Measurements from ENCODE around the gene ENTPD8.
"Not testable (repeated sequence)": the region's sequence is repeated elsewhere in the genome, so short reads cannot be mapped to it uniquely, and the experiment has no call there.

The ENTPD8 gene

DNA sequence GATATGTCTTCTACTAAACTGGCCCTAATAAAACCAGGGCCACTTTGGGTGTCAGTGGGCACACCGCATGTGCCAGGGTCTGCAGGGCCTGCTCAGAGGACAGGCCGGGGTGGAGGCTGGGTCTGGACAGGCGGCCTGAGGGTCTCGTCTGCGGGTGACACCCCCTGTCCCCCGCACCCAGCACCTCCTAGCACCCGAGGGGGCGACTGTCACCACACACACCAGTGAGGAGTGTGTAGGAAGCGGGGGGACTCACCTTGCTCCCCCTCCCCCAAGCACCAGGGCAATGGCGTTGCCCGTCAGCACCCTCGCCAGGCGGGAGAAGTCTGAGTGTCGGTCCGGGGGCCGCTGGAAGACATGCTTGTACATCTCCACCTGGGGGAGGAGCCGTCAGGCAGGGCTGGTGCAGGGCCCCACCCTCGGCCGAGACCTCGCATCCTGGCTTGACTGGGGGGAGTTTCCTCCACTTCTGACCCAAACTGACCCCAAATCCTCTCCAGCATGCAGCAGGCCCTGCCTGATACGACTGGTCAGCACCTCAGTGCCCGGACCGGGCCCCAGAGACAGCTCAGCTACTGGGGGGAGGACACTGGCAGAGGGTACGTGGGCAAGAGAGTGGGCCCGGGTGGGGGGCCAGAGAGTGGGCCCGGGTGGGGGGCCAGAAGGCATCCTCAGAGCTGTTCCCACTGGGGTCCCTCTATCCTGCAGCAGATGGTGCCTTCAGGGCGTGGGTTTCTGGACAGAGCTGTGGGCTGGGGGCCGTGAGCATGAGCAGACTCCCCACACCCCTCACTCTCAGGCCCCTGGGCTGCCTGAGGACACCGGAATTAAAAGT, 36.8 kb upstream of the ENTPD8 start:
- DNase-seq (ENCODE audit: low read depth in 2 of 3, low spot score in 2 of 3), result no peak

DNA sequence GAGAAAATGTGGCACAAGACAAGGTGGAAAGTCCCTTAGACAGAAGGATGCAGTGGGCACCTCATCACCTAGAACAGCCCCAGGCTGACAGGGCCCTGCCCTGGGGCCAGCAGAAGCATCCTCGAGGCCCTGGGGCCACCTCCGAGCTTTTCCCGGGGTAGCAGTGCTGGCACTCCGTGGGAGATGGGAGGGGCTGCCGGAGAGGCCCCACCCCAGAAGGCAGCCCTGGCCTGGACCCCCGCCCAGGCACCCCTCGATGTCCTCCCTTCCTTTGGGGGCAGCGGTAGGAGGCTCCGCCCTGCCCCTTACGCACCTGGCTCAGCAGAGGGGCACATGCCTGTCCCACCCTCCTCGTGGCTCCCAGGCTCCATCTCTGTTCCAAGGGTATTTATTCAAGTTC, 35.7 kb upstream of the ENTPD8 start:
- DNase-seq (ENCODE audit: low read depth in 2 of 3, low spot score in 2 of 3), result no peak

DNA sequence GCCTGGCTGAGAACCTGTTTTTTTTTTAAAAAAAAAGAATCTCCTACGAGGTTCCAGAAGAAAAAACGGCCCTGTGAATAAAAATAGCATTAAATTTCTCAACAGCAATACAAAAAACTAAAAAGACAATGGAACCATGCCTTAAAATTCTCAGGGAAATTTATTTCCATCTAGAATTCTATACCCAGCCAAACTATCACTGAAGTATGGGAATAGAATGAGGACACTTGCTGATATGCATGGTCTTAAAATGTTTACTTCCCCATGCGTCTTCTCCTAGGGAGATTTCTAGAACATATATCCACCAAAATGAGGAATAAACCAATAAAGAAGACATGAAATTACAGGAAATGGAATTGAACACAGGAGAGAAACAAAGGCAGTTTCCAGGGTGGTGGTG, 34.5 kb upstream of the ENTPD8 start:
- no peak for DNase-seq (ENCODE audit: low read depth in 2 of 3, low spot score in 2 of 3)

DNA sequence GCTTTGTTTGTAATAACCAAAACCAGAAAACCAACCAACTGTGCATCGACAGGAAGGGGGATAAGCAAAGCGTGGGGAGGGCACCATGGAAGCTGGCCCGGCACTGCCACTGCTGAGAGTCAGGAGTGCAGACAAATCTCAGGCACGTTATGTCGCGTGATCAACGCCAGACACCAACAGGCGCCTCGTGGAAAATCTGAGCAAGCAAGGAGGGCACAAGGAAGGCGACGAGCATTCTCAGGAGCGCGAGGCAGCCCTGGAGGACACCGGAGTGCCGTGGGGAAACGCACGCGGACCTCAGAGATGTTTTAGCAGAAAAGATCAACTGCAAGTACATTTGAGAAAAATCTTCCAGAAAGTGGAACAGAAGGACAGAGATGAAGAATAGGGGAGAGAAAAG, 33.1 kb upstream of the ENTPD8 start:
- DNase-seq (ENCODE audit: low read depth in 2 of 3, low spot score in 2 of 3), result no peak

DNA sequence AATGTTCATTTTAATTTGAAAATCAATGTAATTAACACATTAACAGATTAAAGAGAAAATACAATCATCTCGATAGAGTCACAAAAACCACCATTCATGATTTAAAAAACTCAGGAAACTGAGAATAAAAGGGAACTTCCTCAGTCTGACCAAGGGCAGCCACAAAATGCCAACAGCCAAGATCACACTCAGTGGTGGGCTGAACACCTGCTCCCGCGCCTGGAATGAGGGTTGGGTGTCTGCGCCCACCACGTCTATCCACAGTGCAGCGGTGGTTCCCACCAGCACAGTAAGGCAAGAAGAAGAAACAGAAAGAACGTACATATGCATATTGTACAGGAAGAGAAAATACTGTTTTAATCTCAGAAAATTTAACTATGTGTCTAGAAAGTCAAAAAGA, 29.6 kb upstream of the ENTPD8 start:
- DNase-seq (ENCODE audit: low read depth in 2 of 3, low spot score in 2 of 3), result no peak

DNA sequence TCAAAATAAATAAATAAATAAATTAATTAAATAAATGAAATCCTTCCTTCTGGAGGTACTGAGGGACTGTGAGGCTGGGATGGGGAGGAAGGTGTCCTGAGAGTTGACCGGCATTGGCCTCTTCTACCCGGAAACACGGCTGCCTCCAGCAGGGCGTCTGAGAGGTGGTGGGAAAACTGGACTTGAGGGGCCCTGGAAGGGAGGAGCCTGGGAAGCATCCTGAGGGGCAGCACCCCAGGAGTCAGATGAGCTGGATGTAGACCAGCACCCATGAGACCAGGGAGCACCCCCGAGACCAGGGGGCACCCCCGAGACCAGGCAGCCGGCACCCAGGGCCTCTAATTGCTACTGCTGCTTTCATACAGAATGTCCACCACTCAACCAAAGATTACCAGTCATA, 26.7 kb upstream of the ENTPD8 start:
- no peak for DNase-seq (ENCODE audit: low read depth in 2 of 3, low spot score in 2 of 3)

DNA sequence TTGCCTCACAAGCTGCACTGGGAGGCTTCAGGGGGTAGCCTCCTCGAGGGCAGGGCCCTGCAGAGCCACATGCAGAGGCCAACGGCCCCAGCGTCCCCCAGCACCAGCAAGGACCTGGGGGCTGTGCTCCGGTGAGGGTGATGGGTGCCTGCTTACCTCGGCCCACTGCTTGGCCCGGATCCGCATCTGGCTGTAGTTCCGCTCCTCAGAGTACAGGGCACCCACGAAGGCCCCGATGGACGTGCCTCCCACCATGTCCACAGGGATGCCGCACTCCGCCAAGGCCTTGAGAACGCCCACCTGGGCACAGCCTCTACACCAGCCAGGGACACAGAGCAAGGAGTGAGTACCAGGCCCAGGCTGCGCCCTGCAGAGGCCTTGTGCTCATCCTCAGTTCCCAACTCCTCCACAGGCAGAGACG, 26.0 kb upstream of the ENTPD8 start:
- DNase-seq (ENCODE audit: low read depth in 2 of 3, low spot score in 2 of 3), result no peak

DNA sequence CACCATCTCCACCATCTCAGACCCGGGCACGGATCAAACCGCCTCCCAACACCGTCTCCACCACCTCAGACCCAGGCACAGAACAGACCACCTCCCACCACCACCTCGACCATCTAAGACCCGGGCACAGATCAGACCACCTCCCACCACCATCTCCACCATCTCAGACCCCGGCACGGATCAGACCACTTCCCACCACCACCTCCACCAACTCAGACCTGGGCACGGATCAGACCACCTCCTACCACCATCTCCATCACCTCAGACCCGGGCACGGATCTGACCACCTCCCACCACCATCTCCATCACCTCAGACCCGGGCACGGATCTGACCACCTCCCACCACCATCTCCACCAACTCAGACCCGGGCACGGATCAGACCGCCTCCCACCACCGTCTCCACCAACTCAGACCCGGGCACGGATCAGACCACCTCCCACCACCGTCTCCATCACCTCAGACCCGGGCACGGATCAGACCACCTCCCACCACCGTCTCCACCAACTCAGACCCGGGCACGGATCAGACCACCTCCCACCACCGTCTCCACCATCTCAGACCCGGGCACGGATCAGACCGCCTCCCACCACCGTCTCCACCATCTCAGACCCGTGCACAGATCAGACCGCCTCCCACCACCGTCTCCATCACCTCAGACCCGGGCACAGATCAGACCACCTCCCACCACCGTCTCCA, 25.4 kb upstream of the ENTPD8 start:
- DNase-seq (ENCODE audit: low read depth in 2 of 3, low spot score in 2 of 3), result not testable (repeated sequence)

DNA sequence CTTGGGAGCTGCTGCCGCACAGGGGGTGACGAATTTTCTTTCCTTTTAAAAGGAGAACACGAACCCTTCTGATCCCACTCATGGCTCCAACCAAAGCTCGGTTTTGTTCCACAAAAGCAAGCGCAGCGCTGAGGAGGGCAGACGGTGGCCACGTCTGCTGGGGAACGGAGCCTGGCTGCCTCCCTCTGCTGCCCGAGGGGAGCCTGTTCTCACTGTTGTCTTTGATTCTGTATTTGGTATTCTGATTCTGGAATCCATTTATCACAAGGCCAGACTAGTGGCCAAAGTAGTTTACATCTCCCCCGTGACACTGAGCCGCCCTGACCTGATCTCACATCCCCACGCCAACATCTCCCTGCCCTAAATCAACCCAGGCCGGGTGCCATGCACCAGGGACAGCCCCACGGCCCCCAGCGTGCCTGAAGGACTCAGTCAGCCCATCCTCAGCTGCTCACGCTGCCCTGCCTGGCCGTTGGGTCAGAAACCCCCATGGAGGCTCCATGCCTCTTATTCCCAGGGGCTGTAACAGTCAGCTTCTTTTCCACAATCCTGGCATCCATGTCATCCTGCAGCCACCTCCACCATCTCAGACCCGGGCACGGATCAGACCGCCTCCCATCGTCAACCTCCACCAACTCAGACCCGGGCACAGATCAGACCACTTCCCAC, 24.7 kb upstream of the ENTPD8 start:
- DNase-seq (ENCODE audit: low read depth in 2 of 3, low spot score in 2 of 3), result no peak

DNA sequence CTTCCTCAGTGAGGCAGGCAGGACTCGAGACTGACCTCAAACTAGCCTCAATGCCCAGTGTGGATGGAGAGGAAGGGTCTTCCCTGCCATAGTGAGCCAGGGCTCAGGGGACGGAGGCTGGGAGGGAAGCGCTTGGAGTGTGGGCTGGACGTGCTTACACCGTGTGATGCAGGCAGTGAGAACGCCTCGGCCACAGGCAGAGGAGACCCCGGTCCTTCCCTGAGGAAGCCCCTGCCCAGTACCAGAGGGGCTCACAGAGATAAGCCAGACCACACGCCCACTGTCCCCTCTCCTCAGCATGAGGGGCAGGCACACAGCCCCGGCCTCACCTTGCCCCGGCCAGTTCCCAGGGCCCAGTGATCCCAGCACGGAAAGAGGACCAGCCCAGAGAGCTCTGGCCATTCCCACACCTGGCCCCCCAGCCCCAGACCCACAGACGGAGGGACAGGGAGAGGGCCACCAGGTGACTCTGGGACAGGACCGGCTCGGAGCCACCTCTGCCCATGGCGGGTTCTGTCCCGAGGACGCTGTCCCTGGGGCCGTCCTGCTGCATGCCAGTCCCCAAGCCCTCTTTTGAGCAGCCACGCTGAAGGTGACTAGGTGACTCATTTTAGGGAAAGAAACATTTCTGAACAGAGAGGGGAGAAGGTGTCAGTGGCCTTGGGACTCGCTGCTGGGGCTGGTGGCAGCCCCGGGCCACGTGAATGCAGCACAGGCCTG, 24.0 kb upstream of the ENTPD8 start:
- no peak for DNase-seq (ENCODE audit: low read depth in 2 of 3, low spot score in 2 of 3)

DNA sequence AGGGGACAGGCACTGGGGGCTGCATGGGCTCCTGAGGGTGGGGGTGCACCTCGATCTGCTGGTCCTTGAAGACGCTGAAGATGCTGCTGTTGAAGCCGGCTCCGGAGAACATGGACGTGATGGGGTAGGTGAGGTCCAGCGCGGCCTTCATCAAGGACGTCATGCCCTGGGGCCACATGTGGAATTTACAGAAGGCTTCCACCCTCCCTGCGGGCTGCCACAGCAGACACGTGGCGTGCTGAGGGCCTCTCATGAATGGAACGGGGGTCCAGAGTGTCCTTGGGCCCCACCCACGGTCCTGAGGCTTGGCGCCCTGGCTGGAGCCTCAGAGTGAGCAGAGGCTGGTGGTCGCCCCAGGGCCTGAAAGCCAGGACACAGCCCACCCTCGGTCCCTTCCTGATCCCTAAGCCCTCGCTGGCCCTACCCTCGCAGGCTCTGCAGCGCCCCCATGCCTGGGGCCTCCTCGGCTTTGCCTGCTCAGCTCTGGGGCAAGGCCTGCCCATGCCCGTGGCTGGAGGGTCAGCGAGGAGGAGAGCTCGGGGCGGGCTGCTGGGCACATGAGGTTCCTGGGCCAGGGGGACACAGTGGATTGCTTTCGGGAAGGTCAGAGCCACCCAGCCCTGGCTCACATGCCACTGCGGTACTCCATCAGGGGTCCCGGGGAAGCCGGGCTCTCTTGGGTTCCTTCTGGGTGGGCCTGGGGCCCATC, 23.3 kb upstream of the ENTPD8 start:
- no peak for DNase-seq (ENCODE audit: low read depth in 2 of 3, low spot score in 2 of 3)

DNA sequence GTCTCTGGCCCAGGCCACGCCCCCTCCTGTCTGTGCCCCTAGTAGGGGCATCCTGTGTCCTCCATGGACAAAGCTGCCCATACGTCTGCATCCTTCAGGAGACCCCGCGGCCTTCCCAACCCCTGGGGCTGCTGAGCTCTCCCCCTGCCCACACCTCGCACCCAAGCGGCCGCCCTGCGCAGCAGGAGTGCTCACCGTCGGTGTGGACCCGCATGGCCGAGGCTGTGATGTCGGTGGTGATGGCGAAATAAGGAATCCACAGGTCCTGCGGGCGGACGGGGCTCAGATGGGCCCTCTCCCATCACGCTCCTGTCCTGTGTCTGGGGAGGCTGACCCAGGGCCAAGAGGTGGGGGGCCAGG, 22.8 kb upstream of the ENTPD8 start:
- no peak for DNase-seq (ENCODE audit: low read depth in 2 of 3, low spot score in 2 of 3)

DNA sequence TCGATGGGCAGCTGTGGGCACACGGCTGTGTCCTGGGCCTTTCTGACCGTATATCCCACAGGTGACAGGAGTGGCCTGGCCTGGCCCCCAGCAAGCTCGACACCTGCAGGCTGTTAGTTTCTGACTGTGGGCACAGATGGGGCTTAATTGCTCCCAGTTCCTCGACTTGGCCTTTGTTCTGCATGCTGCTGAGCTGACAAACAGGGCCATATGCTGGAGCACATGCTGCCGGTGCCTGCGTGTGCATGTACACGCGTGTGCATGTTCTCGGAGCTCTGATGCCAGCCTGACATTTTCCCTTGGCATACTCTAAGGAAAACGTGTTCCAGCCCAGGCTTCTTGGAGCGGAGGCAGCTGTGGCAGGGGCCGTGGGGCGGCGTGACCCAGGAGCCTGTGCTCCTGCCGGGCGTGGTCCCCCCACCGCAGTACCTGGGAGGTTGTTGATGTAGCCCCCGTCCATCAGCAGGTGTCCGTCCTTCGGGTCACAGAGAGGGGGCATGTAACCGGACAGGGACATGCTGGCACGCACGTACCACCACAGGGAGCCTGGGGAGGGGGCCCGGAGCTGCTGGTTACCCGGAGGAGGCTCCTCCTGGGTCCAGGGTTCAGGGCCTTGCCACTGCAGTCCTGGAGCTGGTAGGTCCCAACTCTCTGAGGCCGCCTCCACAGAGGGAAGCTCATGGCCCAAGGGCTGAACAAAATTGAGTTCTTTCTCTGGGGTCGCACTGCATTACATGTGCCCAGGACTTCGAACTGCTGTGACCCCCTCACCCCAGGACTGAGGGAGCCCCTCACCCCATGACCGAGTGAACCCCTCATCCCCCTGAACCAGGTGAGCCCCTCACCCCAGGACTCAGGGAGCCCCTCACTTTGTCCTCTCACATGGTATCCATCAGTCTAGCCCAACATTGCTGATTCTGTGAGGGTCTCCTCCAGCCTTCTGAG, 22.1 kb upstream of the ENTPD8 start:
- DNase-seq (ENCODE audit: low read depth in 2 of 3, low spot score in 2 of 3), result no peak

DNA sequence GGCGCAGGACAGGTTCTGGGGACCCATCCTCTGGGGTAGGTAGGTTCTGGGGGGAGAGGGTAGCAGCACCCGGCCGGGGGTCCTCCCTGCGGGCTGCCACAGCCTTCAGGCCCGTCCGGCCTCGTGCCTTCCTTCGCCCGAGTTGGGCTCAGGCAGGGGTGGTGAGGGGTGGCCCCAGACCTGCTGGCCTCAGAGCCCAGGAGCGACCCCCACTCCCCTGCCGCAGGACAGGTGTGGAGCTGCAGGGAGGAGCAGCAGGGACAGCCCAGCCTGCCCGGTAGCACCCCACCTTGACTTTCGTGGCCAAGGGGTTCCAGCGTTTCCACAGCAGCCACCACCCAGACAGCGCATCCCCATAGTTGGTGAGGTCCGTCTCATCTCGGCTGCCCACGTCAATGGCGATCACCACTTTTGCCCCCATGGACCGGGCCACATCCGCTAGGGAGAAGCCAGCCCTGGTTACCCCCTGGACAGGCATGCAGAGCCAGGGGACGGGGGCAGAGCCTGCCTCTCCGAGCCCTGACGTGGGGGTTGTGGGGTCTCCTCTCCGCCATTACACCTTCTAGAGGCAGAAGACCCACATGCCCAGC, 21.3 kb upstream of the ENTPD8 start:
- DNase-seq (ENCODE audit: low read depth in 2 of 3, low spot score in 2 of 3), result no peak

DNA sequence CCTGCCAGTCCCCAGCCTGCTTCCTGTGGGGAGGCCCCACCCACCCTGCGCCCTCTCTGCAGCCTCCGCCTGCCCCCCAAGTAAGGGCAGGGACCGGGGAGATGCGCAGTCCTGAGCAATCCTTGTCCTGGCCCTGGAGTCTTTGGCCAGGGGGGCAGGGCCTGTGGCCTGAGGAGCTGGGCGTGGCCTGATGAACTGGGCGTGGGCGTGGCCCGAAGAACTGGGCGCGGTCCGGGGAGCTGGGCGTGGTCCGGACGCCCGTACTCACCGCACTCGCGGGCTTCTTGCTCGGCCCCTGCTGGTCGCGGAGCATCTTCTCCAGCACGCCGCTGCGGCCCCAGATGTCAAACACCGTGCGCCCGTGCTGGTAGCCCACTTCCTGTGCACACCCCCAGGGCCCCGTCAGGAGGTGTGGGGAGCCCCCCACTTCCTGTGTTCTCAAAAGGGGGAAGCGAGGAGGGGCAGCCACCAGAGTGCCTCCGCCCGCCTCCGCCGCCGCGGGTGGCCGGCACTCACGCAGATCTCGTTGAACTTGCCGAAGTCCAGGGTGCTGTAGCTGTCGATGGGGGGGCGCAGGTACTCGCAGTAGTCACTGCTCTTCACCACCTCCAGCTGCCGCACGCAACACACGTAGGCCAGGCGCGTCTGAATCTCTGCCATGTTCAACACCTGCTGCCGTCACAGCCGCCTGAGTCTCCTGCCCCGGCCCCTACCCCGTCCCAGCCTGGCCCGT, 20.7 kb upstream of the ENTPD8 start:
- DNase-seq (ENCODE audit: low read depth in 2 of 3, low spot score in 2 of 3), result peak; percentile 77 to 81 (median 80)

DNA sequence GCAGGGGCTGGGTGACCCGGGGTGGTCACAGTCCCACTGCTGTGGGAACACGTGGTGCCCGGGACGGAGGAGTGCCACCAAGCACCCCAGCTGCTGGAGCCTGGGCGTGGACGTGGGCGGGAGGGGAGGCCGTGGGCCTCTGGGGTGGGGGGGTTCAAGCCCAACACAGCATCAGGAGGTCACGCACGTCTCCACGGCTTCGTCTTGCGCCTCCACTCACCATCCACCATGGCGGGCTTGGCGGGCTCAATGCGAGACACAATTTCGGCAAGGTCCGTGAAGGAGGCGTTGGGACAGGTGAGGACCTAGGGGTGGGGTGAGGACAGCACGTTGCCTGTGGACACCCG, 20.1 kb upstream of the ENTPD8 start:
- DNase-seq (ENCODE audit: low read depth in 2 of 3, low spot score in 2 of 3), result no peak

DNA sequence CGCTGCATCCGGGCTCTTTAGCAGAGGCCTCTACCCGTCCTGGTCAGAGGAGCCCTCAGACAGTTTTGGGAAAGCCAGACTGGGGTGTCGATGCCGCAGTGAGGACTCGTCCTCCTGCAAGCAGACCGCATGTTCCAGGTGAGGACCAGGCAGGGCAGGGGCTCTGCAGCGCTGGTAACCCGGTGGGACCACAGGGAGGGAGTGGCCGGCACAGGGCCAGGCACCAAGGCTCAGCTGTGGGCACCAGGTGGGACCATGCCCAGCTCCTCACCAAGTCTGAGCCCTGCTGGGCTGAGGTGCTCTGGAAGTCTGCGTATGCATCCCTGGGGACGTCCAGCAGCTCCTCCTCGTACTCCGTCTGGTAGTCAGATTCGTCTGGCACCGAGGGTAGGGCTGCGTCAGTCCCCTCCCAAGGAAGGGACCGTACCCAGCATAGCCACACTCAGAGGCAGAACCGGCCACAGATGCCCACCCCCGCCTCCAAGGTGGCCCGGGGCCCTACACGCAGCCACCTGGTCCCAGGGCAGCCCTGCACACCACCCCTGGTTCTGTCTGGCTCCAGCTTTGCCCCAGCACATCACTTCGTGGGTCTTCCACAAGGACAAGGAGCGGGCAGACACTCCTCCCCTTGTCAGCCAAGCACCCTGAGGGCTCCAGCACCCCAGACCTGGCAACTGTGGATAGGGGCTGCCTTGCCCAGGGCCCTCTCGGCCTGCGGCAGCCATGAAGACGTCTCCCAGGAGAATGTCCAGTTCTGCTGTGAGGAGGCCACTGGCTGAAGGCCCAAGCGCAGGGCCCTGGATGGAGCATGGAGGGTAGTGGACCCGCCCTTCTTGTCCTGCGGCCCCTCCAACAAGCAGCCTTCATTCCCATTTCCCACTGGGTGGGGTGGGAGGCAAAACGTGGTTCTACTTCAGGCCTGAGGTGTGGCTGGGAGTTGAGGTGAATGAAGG, 19.5 kb upstream of the ENTPD8 start:
- no peak for DNase-seq (ENCODE audit: low read depth in 2 of 3, low spot score in 2 of 3)

All from activated CD8-positive, alpha-beta memory T cell treated with anti-CD3 and anti-CD28 coated beads for 48 hours (primary cell).